BLaER1 treated with 17β-estradiol and CSF1 and Interleukin-3, amounts not matched to agents 10 nM and 100 nM (cell line): ENCODE results near the gene MIGA2.

Experiments
- H3K27ac ChIP-seq, 11 experiments: shearing (Covaris generic); formaldehyde crosslinking; 2 replicates each; pipeline ENCODE4 v1.8.1; 2022
- H3K27me3 ChIP-seq, 11 experiments: shearing (Covaris generic); formaldehyde crosslinking; 2 replicates each; pipeline ENCODE4 v1.8.1; 2022
- H3K36me3 ChIP-seq, 11 experiments: shearing (Covaris generic); formaldehyde crosslinking; 2 replicates each; pipeline ENCODE4 v1.8.1; 2022
- H3K4me1 ChIP-seq, 10 experiments: shearing (Covaris generic); formaldehyde crosslinking; 2 replicates each; pipeline ENCODE4 v1.8.1; 2022
- H3K4me2 ChIP-seq, 11 experiments: shearing (Covaris generic); formaldehyde crosslinking; 2 replicates each; pipeline ENCODE4 v1.8.1; 2022
- H3K4me3 ChIP-seq, 10 experiments: shearing (Covaris generic); formaldehyde crosslinking; 2 replicates each; pipeline ENCODE4 v1.8.1; 2022
- H3K9ac ChIP-seq, 11 experiments: shearing (Covaris generic); formaldehyde crosslinking; 2 replicates each; pipeline ENCODE4 v1.8.1; 2022
- H3K9me3 ChIP-seq, 11 experiments: shearing (Covaris generic); formaldehyde crosslinking; replicated peaks in 1 of 11; 2 replicates each; pipeline ENCODE4 v1.8.1; 2022
- H4K20me1 ChIP-seq, 11 experiments: shearing (Covaris generic); formaldehyde crosslinking; 2 replicates each; pipeline ENCODE4 v1.8.1; 2022
- Cebpa-rat ChIP-seq, 11 experiments: shearing (Covaris generic); IDR thresholded peaks; 2 replicates each; pipeline ENCODE4 v1.8.1; 2022

MIGA2 gene

GRCh38 chr9:129008986-129009583 lies 27.3 kb upstream of the MIGA2 start:
- no peaks in the 10 kb centered on the region for H3K27me3 ChIP-seq

GRCh38 chr9:129009584-129010141 lies 26.8 kb upstream of the MIGA2 start:
- no peak overlapping the region for H3K4me3 ChIP-seq
- no peaks in the 10 kb centered on the region for H3K27me3 ChIP-seq
- H3K9me3 ChIP-seq = no peaks in the 10 kb centered on the region
- no peak overlapping the region for H3K9ac ChIP-seq
- no peak overlapping the region for H3K27ac ChIP-seq
- H3K4me1 ChIP-seq = peaks cover 4 to 37% (median 31%) of the 10 kb centered on the region in 10 experiments; a peak in 18 of 20 replicates
- H4K20me1 ChIP-seq = peaks cover 3 to 88% (median 30%) of the 10 kb centered on the region in 11 experiments; a peak in 18 of 22 replicates
- no peak for TF ChIP-seq Cebpa-rat (IDR thresholded peaks at IDR 0.05)
- no peak overlapping the region for H3K4me2 ChIP-seq
- peaks cover 61 to 97% (median 90%) of the 10 kb centered on the region in 11 experiments for H3K36me3 ChIP-seq

More at GRCh38 chr9:129008986-129009583, 27.3 kb upstream of the MIGA2 start:
- peaks cover 0 to 32% (median 26%) of the 10 kb centered on the region in 10 experiments; a peak in 16 of 20 replicates for H3K4me1 ChIP-seq
- H3K27ac ChIP-seq = no peak overlapping the region
- no peak for TF ChIP-seq Cebpa-rat (IDR thresholded peaks at IDR 0.05)
- H3K9me3 ChIP-seq = no peaks in the 10 kb centered on the region
- peak overlapping the region in 3 of 11 experiments; percentile 33 to 49 (median 38); a peak in 3 of 22 replicates for H3K9ac ChIP-seq
- H3K4me3 ChIP-seq = no peak overlapping the region
- peaks cover 60 to 97% (median 88%) of the 10 kb centered on the region in 11 experiments for H3K36me3 ChIP-seq
- peaks cover 3 to 91% (median 30%) of the 10 kb centered on the region in 11 experiments; a peak in 18 of 22 replicates for H4K20me1 ChIP-seq
- peak overlapping the region in 2 of 11 experiments; percentile 32 to 41; a peak in 3 of 22 replicates for H3K4me2 ChIP-seq

GRCh38 chr9:129010267-129010975 lies 26.0 kb upstream of the MIGA2 start:
- H3K4me1 ChIP-seq = peaks cover 6 to 42% (median 31%) of the 10 kb centered on the region in 10 experiments; a peak in 18 of 20 replicates
- no peak overlapping the region for H3K4me2 ChIP-seq
- H3K9me3 ChIP-seq = no peaks in the 10 kb centered on the region
- H3K27me3 ChIP-seq = no peaks in the 10 kb centered on the region
- H3K4me3 ChIP-seq = no peak overlapping the region
- no peak overlapping the region; a peak in 1 of 22 replicates for H3K9ac ChIP-seq
- TF ChIP-seq Cebpa-rat (IDR thresholded peaks at IDR 0.05) = no peak
- H3K36me3 ChIP-seq = peaks cover 61 to 97% (median 86%) of the 10 kb centered on the region in 11 experiments
- peaks cover 3 to 80% (median 25%) of the 10 kb centered on the region in 11 experiments; a peak in 18 of 22 replicates for H4K20me1 ChIP-seq
- H3K27ac ChIP-seq = no peak overlapping the region

GRCh38 chr9:129011170-129011569 lies 25.3 kb upstream of the MIGA2 start:
- peak overlapping the region in 8 of 11 experiments; percentile 15 to 63 (median 42); a peak in 7 of 22 replicates for H3K9ac ChIP-seq
- peak overlapping the region in 2 of 11 experiments; percentile 28 to 50; a peak in 3 of 22 replicates for H3K27ac ChIP-seq
- no peak for TF ChIP-seq Cebpa-rat (IDR thresholded peaks at IDR 0.05)

DNA sequence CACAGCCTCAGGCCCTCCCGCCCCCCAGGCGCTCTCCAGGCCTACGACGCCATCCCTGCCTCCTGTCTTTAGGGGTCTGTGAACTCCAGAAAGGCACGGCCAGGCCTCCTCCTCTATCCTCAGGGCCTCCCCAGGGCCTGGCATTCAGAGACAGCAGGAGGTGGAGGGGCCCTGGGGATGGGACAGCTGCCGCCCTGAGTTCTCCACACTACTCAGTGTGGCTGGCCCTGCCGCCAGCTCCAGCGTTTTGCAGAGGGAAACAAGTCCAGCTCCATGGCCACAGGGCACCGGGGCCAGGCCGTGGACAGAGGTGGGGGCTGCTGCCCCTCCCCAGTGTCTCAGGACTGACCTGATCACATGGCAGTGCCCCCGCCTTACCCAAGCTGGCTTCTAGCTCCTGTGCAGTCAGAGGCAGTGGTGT lies 24.7 kb upstream of the MIGA2 start:
- peaks cover 6 to 42% (median 30%) of the 10 kb centered on the region in 10 experiments; a peak in 18 of 20 replicates for H3K4me1 ChIP-seq
- H3K27ac ChIP-seq = peak overlapping the region in 3 of 11 experiments; percentile 28 to 50 (median 44); a peak in 4 of 22 replicates
- peaks cover 0 to 67% (median 14%) of the 10 kb centered on the region in 11 experiments; a peak in 13 of 22 replicates for H4K20me1 ChIP-seq
- H3K27me3 ChIP-seq = no peaks in the 10 kb centered on the region
- TF ChIP-seq Cebpa-rat (IDR thresholded peaks at IDR 0.05) = no peak
- peaks cover 55 to 93% (median 80%) of the 10 kb centered on the region in 11 experiments for H3K36me3 ChIP-seq
- no peak overlapping the region for H3K4me3 ChIP-seq
- H3K4me2 ChIP-seq = peak overlapping the region in 7 of 11 experiments; percentile 7 to 49 (median 37); a peak in 10 of 22 replicates
- H3K9me3 ChIP-seq = no peaks in the 10 kb centered on the region
- peak overlapping the region in 9 of 11 experiments; percentile 15 to 63 (median 46); a peak in 9 of 22 replicates for H3K9ac ChIP-seq

More at GRCh38 chr9:129011170-129011569, 25.3 kb upstream of the MIGA2 start:
- Histone ChIP-seq H3K9me3 (no peaks in the 10 kb centered on the region), H3K4me3 (no peak overlapping the region), H4K20me1 (peaks cover 3 to 73% (median 18%) of the 10 kb centered on the region in 11 experiments; a peak in 18 of 22 replicates), H3K4me2 (peak overlapping the region in 6 of 11 experiments; percentile 7 to 49 (median 36); a peak in 7 of 22 replicates), H3K36me3 (peaks cover 59 to 96% (median 84%) of the 10 kb centered on the region in 11 experiments), H3K4me1 (peaks cover 6 to 42% (median 31%) of the 10 kb centered on the region in 10 experiments; a peak in 18 of 20 replicates), H3K27me3 (no peaks in the 10 kb centered on the region)

- Histone ChIP-seq H4K20me1 (peaks cover 0 to 62% (median 14%) of the 10 kb centered on the region in 11 experiments; a peak in 13 of 22 replicates), H3K27ac (no peak overlapping the region), H3K4me3 (no peak overlapping the region), H3K9ac (no peak overlapping the region), H3K4me1 (peaks cover 6 to 38% (median 26%) of the 10 kb centered on the region in 10 experiments; a peak in 18 of 20 replicates), H3K27me3 (no peaks in the 10 kb centered on the region), H3K36me3 (peaks cover 50 to 95% (median 75%) of the 10 kb centered on the region in 11 experiments), H3K9me3 (no peaks in the 10 kb centered on the region), H3K4me2 (no peak overlapping the region)
- TF ChIP-seq Cebpa-rat (IDR thresholded peaks at IDR 0.05) = no peak
Measured at GRCh38 chr9:129012343-129012742, 24.1 kb upstream of the MIGA2 start.

- H3K4me2 ChIP-seq = no peak overlapping the region
- no peak overlapping the region for H3K27ac ChIP-seq
- H3K9me3 ChIP-seq = no peaks in the 10 kb centered on the region
- H3K36me3 ChIP-seq = peaks cover 43 to 95% (median 69%) of the 10 kb centered on the region in 11 experiments
- no peak for TF ChIP-seq Cebpa-rat (IDR thresholded peaks at IDR 0.05)
- peaks cover 0 to 56% (median 8%) of the 10 kb centered on the region in 11 experiments; a peak in 13 of 22 replicates for H4K20me1 ChIP-seq
- H3K9ac ChIP-seq = no peak overlapping the region
- no peaks in the 10 kb centered on the region for H3K27me3 ChIP-seq
- peaks cover 6 to 32% (median 21%) of the 10 kb centered on the region in 10 experiments; a peak in 18 of 20 replicates for H3K4me1 ChIP-seq
- H3K4me3 ChIP-seq = no peak overlapping the region
Measured at GRCh38 chr9:129012893-129013448, 23.5 kb upstream of the MIGA2 start.

- H3K4me3 ChIP-seq = no peak overlapping the region
- H3K9me3 ChIP-seq = no peaks in the 10 kb centered on the region
- H3K4me2 ChIP-seq = no peak overlapping the region
- H3K27ac ChIP-seq = no peak overlapping the region
- peaks cover 37 to 95% (median 66%) of the 10 kb centered on the region in 11 experiments for H3K36me3 ChIP-seq
- TF ChIP-seq Cebpa-rat (IDR thresholded peaks at IDR 0.05) = no peak
- 0 out of 22 replicates have a peak overlapping the region, but pooled peaks of 1 of the 11 experiments have one; percentile 5 for H3K9ac ChIP-seq
- no peaks in the 10 kb centered on the region for H3K27me3 ChIP-seq
- H4K20me1 ChIP-seq = peaks cover 0 to 49% (median 1%) of the 10 kb centered on the region in 11 experiments; a peak in 6 of 22 replicates
- peaks cover 6 to 25% (median 14%) of the 10 kb centered on the region in 10 experiments; a peak in 17 of 20 replicates for H3K4me1 ChIP-seq
Measured at GRCh38 chr9:129013674-129014073, 22.8 kb upstream of the MIGA2 start.
